ENCODE results near the gene YDJC.
"Not testable (repeated sequence)": the region's sequence is repeated elsewhere in the genome, so short reads cannot be mapped to it uniquely, and the experiment has no call there.

Gene YDJC

GRCh38 chr22:21650823-21651520, 21.1 kb upstream of the YDJC start:
- DNase-seq, result no peak

DNA sequence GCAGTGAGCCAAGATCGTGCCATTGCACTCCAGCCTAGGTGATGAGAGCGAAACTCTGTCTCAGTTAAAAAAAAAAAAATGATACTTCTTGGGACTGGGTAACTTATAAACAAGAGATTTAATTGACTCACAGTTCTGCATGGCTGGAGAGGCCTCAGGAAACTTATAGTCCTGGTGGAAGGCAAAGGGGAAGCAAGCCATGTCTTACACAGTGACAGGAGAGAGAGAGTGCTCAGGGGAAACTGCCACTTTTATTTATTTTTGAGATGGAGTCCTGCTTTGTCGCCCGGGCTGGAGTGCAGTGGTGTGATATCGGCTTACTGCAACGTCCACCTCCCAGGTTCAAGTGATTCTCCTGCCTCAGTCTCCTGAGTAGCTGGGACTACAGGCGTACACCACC, 20.5 kb upstream of the YDJC start:
- no peak for DNase-seq

DNA sequence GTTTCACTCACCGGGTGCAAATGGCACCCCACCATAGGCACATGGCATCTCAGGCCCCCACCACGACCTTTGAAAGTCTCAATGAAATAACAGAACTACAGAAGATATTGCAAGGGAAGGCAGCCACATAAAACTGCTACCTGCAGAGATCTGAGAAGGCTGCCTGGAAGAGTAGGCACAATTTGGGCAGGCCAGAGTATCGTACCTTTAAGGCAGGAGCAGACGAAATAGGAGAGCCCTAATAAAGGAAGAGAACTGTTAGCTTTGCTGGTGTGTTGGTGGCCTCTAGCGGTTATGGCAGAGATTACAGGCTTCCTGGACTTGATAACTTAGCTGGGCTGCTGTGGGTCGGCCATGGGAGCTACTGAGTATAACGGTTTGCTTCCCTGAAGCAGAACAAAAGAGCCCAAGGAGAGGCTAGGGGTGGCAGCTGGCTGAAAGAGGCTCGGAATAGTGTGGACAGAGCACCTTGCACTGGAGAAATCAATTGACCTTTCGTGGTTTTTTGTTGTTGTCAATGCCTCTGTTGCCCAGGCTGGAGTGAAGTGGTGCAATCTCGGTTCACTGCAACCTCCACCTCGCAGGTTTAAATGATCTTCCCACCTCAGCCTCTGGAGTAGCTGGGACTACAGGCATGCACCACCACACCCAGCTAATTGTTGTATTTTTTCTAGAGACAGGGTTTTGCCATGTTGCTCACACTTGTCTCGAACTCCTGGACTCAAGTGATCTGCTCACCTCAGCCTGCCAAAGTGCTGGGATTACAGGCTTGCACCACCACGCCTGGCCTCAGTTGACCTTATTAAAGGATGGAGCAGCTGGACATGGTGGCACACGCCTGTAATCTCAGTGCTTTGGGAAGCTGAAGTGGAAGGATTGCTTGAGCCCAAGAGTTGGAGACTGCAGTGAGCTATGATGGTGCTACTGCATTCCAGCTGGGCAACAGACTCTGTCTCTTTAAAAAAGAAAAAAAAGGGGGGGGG, 17.1 kb upstream of the YDJC start:
- peak; percentile 86 for DNase-seq

- DNase-seq, result not testable (repeated sequence)
Measured at GRCh38 chr22:21645513-21645912, 15.7 kb upstream of the YDJC start.

DNA sequence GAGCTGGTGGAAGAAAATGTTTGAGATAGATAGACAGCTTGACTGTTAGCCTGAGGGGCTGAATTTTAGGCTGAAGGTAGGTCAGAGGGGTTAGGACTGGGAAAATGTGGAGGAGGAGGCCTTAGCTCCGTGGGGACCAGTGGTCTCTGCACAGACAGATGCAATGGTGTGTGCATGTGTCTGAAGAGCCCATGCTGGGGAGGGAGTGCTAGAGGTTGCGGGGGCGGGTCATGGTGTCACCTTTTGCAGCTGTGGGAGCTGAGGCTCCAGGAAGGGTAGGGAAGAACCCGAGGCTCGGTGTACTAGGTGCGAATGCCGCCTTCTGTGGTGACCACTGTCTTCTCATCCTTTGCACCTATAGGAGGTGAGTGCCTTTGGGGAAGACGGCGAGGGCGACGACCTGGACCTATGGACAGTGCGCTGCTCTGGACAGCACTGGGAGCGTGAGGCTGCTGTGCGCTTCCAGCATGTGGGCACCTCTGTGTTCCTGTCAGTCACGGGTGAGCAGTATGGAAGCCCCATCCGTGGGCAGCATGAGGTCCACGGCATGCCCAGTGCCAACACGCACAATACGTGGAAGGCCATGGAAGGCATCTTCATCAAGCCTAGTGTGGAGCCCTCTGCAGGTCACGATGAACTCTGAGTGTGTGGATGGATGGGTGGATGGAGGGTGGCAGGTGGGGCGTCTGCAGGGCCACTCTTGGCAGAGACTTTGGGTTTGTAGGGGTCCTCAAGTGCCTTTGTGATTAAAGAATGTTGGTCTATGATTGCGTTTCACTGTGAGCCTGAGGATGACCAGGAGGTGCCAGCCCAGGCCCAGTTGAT, 13.9 kb upstream of the YDJC start:
- DNase-seq, result no peak

- peak; percentile 79 for DNase-seq
Measured at GRCh38 chr22:21642584-21643448, 13.0 kb upstream of the YDJC start.

GRCh38 chr22:21641789-21642583, 12.2 kb upstream of the YDJC start, which contains the start of gene SDF2L1:
Gene SDF2L1 (plus strand): TSS chr22:21642302. CDS start chr22:21642337, 35 bp downstream.
- peak; percentile 99 for DNase-seq

DNA sequence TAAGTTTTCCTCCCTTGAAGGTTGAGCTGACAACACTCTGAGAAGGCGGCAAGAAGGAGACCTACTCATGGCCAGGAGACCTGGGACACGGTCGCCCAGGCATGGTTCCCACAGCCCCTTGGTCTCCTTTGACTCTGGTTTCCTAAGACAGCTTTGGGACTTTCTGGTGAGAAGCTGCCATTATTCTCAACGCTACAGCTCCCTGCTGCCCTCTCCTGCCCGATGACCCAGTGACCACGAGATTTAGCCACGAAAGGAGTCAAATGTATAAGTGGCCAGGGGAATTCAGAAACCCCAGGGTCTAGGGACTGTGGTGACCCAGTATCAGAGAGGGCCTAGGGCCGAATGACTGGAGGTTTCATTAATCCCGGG, 11.6 kb upstream of the YDJC start:
- DNase-seq, result no peak

- DNase-seq, result no peak
Measured at GRCh38 chr22:21640810-21641209, 11.0 kb upstream of the YDJC start.

DNA sequence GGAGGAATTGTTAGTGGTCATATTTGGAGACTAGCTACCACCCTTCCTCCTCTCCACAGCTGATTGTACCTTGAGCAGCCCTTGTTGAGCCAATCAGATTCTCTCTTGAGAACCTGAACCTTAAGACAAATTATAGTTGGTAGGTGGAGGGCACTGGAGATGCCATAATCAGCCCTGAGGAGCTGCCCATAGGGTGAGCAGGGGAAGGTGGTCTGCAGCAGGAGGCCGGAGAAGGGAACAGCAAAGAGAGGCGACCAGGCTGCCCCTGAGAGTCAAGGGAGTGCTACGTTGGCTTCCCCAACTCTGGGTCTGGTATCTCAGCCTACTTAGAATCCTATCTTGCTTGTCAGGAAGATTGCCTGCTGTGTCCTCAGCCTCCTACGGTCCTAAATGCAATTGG, 9.5 kb upstream of the YDJC start:
- no peak for DNase-seq

DNA sequence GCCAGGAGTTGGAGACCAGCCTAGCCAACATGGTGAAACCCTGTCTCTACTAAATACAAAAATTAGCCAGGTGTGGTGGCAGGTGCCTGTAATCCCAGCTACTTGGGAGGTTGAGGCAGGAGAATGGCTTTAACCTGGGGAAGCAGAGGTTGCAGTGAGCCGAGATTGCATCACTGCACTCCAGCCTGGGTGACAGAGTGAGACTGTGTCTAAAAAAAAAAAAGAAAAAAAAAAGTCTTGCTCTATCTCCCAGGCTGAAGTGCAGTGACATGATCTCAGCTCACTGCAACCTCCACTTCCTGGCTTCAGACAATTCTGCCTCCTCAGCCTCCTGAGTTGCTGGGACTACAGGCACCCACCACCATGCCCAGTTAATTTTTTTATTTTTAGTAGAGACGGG, 7.6 kb upstream of the YDJC start:
- DNase-seq, result not testable (repeated sequence)

- DNase-seq, result no peak
Measured at GRCh38 chr22:21636629-21637218, 6.9 kb upstream of the YDJC start.

DNA sequence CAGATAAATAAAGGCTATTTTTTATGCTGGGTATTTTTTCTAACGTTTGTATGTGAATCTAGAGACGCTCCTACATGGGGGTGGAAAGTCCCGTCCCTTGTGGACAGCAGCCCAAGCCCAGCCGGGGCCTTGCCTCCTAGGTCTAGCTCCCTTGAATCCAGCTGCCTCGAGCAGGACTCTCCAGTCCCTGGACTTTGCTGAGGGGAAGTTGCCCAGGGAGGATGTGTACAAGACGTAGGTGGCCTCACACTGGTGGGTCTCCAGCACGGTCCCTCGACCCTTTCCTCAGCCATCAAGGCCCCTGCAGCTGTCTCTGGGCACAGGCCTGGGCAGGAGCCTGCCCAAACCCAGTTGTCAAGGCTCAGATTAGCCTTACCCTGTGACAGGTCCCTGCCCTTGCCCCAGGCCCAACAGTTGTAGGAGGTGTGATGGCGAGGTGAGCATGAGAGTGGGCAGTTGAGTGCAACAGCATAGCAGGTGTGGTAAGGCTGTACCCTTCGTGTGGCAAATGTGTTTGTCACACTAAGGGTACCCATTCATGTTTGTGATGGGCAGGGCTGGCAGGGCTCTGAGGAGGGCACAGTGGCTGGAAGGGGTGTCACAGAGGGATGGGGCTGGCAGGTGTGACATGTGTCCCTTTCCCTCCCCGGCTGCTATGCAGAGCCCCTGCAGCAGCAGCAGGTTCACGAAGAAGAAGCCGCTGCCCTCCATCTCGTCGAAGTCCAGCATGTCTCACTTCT, 6.1 kb upstream of the YDJC start:
- DNase-seq, result no peak

DNA sequence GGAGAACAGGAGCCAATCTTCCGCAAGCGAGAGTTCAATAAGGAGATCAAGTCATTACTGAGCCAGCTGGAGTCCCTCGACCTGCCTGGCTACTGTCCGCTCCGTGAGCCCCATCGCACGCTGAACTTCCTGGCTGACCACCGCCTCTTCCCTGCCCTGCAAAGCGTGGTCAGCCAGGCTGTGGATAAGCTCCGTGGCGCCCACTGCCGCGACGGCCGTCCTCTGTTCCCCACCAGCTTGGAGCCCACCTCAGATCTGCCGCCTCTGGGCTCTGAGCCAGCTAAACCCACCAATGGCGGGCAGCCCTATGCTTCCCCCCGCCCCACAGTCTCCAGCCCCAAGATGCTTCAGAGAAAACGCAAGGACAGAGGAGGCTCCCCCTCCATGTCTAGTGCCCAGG, 5.0 kb upstream of the YDJC start:
- no peak for DNase-seq

DNA sequence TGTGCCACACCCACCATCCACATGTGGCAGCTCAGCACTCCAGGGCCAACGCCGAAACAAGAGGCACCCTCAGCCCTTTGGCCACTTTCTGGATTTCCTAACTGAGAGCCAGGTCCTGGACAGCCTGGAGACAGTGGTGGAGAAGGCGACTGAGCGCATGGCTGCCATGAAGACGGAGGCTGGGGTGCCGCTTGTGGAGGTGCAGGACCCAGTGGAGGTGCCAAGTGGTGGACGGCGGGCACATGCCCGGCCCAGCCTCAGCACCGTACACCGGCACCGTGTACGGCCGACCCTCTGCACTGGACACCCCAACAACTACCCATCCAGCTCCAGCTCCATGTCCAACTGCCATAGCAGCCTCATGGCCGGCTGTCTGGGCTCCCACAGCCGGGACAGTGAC, 4.3 kb upstream of the YDJC start:
- no peak for DNase-seq

DNA sequence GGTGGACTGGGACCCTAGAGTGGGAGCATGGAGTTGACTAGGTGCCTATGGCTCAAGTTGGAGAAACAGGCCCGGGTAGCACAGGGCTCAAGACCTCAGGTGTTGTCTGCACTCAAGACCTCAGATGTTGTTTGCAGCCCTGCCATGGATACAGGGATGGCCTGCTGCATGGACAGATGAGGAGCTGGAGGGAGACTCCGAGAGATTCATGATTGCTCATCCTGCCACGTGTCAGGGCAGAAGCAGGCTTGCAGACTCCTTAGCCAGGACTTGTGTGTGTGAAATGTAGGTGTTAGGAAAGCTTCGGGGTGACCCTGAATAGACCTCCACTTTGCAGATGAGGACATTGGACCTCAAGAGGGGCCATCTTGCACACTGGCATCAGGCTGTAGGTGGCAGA, 3.7 kb upstream of the YDJC start:
- DNase-seq, result no peak

- DNase-seq, result no peak
Measured at GRCh38 chr22:21632931-21633330, 3.1 kb upstream of the YDJC start.

DNA sequence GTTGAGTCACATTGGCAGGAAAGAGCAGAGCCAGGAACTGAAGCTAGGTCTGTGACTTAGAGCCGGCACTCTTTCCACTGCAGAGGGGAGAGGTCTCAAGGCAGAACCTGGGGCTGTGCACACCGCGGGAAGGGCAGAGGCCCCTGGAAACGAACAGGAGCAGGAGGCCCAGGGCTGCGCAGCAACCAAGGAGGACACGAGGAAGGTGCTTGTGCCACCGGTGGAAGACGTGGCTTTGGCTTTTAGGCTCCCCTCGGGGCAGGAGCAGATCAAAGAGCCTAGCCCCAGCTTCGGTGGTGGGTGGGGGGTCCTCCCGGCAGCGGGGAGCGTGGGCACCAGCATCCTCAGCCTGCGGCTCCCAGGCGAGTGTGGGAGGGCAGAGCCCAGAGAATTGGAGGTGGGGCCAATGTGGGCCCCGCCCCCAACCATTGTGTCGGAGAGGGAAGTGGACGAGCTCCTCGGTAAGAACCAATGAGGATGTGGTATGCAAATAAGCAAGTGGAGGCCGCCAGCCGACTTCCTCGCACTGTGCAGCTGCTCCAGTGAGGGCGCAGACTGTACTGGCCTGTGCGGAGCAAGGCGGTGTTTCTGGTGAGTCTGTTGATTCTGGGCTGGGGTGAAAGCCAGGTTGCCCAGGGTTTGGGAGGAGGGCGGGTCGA, 2.5 kb upstream of the YDJC start, which contains the start of gene CCDC116:
TSS of gene CCDC116 (plus strand) at position 524 of the 659 bp plus-strand sequence. CDS start 422 bp downstream, outside the sequence.
- DNase-seq, result peak; percentile 77

DNA sequence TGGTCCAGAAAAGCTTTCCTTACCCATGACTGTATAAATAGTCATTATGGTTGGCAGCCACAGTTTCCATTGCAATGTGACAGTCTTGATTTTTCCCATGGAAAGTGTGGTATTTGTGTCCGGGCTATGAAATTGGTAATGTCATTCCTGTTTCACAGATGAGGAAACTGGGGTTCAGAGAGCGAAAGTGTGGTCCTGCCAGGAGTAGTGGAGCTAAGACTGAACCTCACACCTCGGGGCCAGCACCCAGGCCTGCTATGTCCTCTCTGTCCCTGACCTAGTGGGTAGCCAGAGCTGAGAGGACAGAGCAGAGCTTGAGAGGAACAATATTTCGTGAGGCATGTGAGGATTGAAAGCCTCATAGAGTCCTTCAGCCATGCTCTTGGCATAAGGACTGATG, 1.2 kb upstream of the YDJC start:
- DNase-seq, result no peak
